Measurements from ENCODE around the gene ELP2. TPM values are rescaled to one million over a fixed set of nuclear protein-coding genes. Genes with fewer than 3 reads are reported as not detected.

The ELP2 gene
- total and polyA plus RNA-seq, 9 of the 15 experiments (the other 6 are each of a cell fraction or from before 2014, with no cell fraction given), result 76.8 to 192 (median 140) TPM

DNA sequence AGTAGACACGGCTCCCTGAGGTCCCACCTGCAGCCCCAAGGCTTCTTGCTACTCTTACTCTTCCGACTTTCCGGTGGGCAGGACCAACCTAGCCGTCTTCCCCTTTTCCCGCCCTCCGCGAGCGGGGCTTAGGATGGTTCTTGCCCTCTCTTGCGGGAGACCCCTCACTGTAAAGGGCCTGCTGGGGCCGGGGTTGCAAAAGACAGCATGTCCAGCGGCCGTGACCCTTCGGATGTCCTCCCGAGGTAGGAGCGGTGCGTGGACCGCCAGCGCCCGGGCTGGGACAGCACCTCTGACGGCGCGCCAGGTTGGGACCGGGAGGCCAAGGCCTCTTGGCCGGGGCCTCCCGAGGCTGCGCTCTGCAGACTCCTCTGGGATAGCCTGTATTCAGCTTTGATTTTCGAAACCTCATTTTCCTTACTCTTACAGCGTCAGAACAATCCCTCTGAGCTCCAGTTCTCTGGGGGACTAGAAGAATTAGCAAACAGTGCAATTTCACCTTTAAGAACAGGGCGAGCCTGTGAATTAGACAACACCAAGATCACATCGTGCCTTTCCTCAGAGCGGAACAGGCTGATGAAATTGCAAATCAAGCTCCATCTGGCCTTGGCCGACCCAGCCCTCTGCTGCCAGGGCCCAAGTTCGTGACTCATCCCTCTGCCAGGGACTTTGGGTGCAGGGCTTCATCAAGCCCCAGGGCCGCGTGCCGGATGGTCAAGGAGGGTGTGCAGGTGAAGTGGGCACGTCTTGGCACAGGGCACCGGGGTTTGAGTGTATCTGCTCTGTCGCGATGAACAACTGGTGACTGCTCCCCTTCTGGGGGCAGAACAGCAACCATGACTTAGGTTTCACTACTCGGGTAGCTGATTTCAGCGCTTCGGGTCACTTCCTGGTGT is 58.4 kb downstream of the ELP2 start (continued):
- TF ChIP-seq, protein P1, sequence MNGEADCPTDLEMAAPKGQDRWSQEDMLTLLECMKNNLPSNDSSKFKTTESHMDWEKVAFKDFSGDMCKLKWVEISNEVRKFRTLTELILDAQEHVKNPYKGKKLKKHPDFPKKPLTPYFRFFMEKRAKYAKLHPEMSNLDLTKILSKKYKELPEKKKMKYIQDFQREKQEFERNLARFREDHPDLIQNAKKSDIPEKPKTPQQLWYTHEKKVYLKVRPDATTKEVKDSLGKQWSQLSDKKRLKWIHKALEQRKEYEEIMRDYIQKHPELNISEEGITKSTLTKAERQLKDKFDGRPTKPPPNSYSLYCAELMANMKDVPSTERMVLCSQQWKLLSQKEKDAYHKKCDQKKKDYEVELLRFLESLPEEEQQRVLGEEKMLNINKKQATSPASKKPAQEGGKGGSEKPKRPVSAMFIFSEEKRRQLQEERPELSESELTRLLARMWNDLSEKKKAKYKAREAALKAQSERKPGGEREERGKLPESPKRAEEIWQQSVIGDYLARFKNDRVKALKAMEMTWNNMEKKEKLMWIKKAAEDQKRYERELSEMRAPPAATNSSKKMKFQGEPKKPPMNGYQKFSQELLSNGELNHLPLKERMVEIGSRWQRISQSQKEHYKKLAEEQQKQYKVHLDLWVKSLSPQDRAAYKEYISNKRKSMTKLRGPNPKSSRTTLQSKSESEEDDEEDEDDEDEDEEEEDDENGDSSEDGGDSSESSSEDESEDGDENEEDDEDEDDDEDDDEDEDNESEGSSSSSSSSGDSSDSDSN (IDR thresholded peaks at IDR 0.05; ENCODE audit: borderline replicate concordance in 1 of 2, low read depth in 2 of 2, low read length in 2 of 2), result peak in 1 of 2 experiments; percentile 75; a peak in 2 of 4 replicates
- TF ChIP-seq U2AF2 (optimal IDR thresholded peaks at IDR 0.05; ENCODE audit: low read depth, low read length) (no peak), ESRRA (IDR thresholded peaks at IDR 0.05; ENCODE audit: borderline replicate concordance, low read depth) (no peak), EZH2 (IDR thresholded peaks at IDR 0.05; ENCODE audit: borderline replicate concordance, low read depth, low read length) (no peak), MYBL2 (IDR thresholded peaks at IDR 0.05; ENCODE audit: low read depth) (no peak), MYBL2 (CRISPR knock-in tag; IDR thresholded peaks at IDR 0.05; ENCODE audit: borderline replicate concordance) (no peak), ZNF274 (IDR thresholded peaks at IDR 0.05; ENCODE audit: borderline replicate concordance, low read depth, low read length) (no peak), ZC3H4 (CRISPR knock-in tag; IDR thresholded peaks at IDR 0.05; ENCODE audit: borderline replicate concordance) (no peak), CBFB (CRISPR knock-in tag; IDR thresholded peaks at IDR 0.05) (no peak), ZZZ3 (IDR thresholded peaks at IDR 0.05) (no peak), SMC3 (conservative IDR thresholded peaks at IDR 0.05; ENCODE audit: insufficient read depth, low read depth, low read length) (no peak)
- TF ChIP-seq, protein P2, sequence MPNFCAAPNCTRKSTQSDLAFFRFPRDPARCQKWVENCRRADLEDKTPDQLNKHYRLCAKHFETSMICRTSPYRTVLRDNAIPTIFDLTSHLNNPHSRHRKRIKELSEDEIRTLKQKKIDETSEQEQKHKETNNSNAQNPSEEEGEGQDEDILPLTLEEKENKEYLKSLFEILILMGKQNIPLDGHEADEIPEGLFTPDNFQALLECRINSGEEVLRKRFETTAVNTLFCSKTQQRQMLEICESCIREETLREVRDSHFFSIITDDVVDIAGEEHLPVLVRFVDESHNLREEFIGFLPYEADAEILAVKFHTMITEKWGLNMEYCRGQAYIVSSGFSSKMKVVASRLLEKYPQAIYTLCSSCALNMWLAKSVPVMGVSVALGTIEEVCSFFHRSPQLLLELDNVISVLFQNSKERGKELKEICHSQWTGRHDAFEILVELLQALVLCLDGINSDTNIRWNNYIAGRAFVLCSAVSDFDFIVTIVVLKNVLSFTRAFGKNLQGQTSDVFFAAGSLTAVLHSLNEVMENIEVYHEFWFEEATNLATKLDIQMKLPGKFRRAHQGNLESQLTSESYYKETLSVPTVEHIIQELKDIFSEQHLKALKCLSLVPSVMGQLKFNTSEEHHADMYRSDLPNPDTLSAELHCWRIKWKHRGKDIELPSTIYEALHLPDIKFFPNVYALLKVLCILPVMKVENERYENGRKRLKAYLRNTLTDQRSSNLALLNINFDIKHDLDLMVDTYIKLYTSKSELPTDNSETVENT (CRISPR knock-in tag; IDR thresholded peaks at IDR 0.05), result no peak
- TF ChIP-seq, protein P3, sequence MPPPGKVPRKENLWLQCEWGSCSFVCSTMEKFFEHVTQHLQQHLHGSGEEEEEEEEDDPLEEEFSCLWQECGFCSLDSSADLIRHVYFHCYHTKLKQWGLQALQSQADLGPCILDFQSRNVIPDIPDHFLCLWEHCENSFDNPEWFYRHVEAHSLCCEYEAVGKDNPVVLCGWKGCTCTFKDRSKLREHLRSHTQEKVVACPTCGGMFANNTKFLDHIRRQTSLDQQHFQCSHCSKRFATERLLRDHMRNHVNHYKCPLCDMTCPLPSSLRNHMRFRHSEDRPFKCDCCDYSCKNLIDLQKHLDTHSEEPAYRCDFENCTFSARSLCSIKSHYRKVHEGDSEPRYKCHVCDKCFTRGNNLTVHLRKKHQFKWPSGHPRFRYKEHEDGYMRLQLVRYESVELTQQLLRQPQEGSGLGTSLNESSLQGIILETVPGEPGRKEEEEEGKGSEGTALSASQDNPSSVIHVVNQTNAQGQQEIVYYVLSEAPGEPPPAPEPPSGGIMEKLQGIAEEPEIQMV (tag; conservative IDR thresholded peaks at IDR 0.05; ENCODE audit: low read depth), result no peak
- TF ChIP-seq, protein P4, sequence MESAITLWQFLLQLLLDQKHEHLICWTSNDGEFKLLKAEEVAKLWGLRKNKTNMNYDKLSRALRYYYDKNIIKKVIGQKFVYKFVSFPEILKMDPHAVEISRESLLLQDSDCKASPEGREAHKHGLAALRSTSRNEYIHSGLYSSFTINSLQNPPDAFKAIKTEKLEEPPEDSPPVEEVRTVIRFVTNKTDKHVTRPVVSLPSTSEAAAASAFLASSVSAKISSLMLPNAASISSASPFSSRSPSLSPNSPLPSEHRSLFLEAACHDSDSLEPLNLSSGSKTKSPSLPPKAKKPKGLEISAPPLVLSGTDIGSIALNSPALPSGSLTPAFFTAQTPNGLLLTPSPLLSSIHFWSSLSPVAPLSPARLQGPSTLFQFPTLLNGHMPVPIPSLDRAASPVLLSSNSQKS (CRISPR knock-in tag; IDR thresholded peaks at IDR 0.05), result no peak
- TF ChIP-seq, protein P5, sequence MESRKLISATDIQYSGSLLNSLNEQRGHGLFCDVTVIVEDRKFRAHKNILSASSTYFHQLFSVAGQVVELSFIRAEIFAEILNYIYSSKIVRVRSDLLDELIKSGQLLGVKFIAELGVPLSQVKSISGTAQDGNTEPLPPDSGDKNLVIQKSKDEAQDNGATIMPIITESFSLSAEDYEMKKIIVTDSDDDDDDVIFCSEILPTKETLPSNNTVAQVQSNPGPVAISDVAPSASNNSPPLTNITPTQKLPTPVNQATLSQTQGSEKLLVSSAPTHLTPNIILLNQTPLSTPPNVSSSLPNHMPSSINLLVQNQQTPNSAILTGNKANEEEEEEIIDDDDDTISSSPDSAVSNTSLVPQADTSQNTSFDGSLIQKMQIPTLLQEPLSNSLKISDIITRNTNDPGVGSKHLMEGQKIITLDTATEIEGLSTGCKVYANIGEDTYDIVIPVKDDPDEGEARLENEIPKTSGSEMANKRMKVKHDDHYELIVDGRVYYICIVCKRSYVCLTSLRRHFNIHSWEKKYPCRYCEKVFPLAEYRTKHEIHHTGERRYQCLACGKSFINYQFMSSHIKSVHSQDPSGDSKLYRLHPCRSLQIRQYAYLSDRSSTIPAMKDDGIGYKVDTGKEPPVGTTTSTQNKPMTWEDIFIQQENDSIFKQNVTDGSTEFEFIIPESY (CRISPR knock-in tag; IDR thresholded peaks at IDR 0.05), result no peak

All from K562 (cell line).